CD4-positive, alpha-beta T cell treated with Interleukin-15 for 1 hour (primary cell): ENCODE data around the gene PDPR.
"Not testable (repeated sequence)": the region's sequence is repeated elsewhere in the genome, so short reads cannot be mapped to it uniquely, and the experiment has no call there.

Experiments
- DNase-seq: peaks from one replicate; pipeline ENCODE4 v3.0.0-alpha.2; 2020

PDPR gene

DNA sequence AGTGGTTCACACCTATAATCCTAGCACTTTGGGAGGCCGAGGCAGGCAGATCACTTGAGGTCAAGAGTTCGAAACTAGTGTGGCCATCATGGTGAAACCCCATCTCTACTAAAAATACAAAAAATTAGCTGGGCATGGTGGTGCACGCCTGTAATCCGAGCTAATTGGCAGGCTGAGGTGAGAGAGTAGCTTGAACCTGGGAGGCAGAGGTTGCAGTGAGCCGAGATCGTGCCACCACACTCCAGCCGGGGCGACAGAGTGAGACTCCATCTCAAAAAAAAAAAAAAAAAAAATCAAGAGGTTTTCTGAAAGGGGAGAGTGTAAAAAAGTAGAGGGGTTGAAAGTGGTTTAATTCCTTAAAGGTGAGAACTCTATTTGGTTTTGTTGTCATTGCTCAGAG, 21.7 kb downstream of the PDPR start:
- DNase-seq = not testable (repeated sequence)

DNA sequence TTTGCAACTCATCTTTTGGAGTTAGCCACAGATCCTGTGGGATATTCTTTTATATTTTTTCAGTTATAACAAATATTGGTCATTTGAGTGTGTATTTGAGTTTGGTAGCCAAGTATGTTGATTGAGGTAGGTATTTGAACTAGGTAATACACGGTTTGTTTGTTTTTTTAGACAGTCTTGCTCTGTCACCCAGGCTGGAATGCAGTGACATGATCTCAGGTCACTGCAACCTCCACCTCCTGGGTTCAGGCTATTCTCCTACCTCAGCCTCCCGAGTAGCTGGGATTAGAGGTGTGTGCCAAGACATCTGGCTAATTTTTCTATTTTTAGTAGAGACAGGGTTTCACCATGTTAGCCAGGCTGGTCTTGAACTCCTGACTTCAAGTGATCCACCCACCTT, 22.5 kb downstream of the PDPR start:
- not testable (repeated sequence) for DNase-seq

DNA sequence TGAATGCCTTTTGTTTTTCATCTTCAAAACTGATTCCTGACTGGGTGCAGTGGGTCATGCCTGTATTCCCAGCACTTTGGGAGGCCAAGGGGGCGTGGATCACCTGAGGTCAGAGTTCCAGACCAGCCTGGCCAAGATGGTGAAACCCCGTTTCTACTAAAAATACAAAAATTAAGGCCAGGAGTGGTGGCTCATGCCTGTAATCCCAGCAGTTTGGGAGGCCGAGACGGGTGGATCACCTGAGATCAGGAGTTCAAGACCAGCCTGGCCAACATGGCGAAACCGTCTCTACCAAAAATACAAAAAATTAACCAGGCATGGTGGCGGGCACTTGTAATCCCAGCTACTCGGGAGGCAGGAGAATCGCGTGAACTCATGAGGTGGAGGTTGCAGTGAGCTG, 28.6 kb downstream of the PDPR start:
- DNase-seq = not testable (repeated sequence)

DNA sequence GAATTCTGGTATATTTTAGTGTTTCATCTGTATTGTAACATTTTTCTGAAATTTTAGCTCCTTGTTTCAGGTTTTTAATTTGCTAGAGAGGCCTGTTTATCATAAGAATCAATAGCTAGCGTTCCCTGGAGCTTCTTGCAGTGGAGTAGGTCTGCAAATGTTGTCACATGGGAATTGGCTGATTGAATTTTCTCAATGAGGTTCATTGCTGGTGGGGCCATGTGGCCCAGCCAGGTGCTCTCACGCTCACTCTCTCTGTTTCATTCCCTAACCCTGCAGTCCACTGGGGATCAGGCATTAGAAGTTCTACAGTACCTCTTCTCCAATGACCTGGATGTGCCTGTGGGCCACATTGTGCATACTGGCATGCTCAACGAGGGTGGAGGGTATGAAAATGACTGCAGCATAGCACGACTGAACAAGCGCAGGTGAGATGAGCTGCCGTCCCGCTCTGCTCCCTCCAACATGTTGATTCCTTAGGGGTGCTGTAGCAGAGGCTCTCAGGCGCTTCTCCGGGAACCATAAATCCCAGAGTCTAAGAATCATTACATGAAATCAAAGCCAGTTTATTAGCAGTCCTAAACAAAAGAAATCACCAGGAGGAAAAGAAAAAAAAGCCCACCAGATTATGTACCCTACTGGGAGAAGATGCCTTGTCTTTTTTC, 29.2 kb downstream of the PDPR start:
- not testable (repeated sequence) for DNase-seq

DNA sequence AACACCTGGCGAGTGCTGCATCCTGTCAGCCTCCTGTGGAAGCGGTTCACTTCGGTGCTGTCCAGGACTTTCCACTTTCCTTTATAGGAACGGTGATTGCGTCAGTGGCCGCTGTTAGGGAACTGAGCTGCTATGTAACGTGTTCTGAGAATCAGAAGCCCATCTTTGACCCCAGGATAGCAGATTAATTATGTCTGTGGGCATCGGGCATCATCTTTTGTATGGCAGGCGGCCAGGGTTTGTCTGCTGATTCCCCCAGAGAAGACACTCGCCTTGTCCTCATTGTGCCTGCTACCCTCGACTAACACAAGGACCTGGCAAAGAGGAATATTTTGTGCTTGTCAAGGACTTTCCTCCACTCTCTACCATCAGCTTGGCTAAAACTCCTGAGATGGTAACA, 33.7 kb downstream of the PDPR start:
- DNase-seq = not testable (repeated sequence)

DNA sequence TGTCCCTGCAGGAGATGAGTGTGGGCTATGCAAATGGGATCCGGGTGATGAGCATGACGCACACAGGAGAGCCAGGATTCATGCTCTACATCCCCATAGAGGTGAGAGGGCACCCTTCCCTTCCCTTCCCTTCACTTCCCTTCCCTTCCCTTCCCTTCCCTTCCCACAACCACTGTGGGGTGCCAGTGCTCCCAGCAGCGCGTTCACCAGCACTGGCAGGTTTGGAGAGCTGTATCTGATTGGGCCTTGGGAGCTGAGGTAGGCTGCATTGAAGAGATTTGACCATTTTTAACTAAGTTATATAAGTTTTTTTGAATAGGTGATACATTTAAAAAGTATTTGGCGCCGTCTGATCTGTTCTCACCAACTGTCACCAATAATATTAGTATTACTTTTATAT, 34.3 kb downstream of the PDPR start:
- not testable (repeated sequence) for DNase-seq

DNA sequence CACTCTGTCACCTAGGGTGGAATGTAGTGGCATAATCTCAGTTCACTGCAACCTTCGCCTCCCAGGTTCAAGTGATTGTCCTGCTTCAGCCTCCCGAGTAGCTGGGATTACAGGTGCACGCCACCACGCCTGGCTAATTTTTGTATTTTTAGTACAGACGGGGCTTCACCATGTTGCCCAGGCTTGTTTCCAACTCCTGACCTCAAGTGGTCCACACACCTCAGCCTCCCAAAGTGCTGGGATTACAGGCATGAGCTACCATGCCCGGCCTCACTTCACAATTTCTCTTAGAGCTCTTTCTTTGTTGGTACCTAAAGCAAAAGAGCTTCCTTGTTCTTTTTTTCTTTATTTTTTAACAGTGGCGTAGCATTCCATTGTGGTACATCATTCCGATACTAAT, 35.2 kb downstream of the PDPR start:
- not testable (repeated sequence) for DNase-seq

DNA sequence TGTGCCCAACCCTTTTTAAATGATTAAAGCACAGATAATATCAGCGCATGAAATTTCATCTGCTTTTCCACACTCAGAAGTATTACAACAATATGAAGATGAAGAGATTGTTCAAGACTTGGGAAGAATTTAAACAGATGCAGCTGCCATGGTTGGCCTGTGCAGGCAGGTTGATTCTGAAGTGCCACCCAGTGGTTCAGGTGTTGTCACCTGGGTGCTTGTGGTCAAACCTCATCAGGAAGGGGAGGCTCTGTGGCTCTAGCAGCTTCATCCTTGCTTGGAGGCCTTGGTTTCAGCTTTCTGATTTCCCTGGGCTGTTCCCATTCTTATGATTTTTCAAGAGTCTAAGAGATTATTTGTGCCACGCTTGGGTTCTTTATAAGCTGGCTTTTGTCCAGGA, 37.3 kb downstream of the PDPR start:
- DNase-seq = no peak

DNA sequence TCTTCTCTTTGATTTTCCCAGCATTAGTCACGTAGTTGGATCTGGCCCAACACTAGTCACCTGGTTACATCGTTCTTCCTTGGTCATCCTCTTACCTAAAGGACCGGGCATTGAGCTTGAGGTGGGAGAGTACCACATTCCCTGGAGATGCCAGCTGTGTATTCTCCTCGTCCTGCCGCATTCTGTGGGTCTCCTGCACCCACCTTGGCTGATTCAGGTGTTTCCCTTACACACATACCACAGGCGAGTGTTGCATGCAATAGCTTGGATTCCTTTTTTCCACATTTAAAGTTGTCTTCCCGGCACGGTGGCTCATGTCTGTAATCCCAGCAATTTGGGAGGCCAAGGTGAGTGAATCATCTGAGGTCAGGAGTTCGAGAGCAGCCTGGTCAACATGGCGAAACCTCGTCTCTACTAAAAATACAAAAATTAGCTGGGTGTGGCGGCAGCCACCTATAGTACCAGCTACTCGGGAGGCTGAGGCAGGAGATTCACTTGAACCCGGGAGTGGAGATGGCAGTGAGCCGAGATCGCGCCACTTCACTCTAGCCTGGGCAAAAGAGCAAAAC, 37.9 kb downstream of the PDPR start:
- DNase-seq = no peak

DNA sequence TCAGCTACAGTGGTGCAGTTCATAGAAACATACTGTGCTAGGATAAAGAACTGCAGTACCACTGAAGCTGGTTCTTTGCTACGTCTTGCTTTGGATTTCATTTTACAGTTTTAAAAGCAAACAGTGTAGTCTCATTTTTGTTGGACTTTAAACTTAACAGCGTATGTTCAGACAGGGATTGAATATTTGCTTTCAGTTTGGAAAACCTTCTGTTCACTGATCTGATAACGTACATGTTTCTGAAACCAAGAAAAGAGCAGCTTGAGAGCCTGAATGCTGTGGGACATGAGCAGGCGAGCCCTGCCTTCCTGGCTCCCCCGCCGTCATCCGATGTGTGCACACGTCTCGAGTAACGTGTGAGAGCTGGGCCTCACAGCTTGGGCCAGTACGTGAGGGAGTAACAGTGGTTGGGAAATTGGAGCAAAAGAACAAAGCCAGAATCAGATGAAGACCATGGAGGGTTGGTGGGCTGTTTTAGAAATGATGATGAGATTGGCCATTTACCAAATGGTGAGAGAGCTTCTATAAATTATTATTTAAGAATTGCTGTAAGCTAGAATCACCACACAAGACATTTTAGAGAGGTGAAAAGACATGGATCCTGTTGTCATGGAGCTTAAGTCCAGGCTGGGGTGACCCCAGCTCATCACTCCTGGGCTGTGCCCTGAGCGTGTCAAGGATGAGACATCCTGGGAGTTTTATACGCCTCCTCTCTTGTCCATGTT, 38.6 kb downstream of the PDPR start:
- no peak for DNase-seq

DNA sequence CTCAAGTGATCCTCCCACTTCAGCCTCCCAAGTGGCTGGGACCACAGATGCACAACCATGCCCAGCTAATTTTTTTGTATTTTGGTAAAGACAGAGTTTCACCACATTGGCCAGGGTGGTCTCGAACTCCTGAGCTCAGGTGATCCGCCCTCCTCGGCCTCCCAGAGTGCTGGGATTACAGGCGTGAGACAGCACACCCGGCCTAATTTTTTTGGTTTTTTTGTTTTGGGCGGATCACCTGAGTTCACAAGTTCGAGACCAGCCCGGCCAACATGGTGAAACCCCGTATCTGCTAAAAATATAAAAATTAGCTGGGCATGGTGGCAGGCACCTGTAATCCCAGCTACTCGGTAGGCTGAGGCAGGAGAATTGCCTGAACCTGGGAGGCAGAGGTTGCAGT, 40.6 kb downstream of the PDPR start:
- not testable (repeated sequence) for DNase-seq

DNA sequence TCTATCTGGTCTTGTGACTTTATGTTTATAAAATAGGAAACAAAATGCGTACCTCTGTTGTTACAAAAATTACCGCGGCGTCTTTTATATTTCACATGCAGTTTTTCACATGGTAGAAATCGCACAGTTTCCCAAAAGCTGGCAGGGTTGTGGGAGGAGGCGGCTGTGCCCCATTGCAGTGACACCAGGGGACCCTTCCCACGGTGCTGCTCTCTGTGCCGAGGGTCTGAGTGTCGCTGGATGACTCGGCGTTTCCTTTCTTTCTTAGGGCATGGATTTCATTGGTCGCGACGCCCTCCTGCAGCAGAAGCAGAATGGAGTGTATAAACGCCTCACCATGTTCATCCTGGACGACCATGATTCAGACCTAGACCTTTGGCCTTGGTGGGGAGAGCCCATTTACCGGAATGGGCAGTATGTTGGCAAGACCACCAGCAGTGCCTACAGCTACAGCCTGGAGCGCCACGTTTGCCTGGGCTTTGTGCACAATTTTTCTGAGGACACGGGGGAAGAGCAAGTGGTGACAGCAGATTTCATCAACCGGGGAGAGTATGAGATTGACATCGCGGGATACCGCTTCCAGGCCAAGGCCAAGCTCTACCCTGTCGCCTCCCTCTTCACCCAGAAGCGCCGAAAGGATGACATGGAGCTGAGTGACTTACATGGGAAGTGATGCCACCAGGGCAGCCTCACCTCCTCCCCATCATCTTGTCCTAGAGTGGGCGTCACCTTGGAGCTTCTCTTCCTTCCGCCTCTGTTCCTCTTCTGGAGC, 42.3 kb downstream of the PDPR start:
- DNase-seq = no peak

DNA sequence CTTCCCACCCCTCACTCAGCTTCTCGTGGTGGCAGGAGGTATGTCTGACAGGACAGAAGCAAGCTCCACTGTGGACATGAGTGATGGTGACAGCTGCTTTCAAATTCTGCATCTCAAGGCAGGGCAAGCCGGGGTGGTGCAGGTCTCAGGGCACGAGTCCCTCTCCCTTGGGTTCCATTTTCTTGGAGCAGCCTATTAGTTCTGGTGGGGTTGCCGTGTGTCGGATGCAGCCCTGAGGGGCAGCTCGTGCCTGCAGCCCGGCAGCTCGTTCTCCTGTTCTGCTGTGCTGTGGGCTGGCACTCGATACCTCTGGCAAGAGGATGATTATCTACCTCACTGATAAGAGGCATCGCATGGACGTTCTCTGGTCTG, 43.0 kb downstream of the PDPR start:
- DNase-seq = no peak

DNA sequence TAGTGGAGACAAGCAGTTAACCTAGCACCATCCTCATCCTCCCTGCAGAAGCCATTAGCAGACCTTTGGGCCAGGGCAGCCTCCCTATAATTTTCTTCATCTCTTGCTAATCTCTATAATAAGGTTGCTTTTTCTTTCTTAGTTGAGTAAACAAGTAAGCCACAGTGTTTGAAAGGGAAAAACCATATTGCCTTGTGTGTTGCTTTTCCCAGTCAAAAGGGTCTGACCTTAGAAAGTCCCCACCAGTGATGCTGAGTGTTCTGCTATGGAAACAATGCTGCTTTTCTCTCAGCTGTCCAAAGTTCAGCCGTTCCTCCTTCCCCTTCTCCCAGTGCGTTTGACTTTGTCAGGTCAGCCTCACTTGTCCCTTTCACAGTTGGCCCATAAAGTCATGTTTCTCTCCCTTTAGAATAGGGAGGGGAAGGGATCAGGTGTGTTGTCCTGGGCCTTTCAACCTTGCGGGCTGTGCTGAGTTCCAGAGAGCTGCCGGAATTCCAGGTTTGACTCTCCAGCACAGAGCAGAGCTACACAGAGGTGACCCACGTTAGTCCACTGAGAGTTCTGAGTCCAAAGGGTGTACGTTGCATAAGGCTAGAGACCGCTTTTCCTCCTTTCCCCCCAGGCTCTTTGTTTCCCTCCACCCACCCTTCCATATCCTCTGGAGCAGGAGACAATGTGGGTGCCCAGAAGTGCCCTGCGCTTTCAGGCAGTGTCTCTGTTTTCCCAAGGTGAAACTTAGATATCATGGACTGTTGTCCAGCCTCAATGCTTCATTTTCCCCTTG, 43.5 kb downstream of the PDPR start:
- no peak for DNase-seq

DNA sequence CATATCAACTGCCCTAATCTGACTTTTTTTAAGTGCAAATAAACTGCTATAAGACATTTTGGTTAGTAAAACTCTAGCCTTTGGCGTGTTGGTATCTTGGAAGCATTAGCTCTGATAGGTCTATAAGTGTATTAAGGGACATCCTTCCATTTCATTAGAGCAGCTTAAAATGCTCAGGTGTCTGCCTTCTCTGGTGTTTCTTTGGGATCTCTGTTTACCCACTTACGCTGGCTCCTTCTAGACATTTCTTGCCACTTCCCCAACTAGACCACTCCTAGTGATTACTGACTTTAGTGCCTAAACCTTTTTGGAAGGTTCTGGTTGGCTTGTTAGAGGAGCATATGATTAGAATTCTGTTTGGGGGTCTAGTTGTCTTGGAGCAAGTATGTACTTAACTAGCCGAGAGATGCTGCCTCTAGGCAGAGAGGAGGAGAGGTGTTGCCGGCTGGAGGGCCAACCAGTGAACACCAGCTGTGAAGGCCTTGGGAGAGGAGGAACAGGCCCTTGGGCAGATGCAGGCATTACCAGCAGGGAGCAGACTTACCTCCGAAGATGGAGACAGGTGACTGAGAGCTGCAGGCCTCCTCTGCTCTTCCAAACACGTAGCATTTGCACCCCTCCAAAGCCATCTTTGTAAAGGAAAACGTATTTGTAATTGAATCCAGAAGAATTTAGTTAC, 44.3 kb downstream of the PDPR start:
- DNase-seq = no peak

DNA sequence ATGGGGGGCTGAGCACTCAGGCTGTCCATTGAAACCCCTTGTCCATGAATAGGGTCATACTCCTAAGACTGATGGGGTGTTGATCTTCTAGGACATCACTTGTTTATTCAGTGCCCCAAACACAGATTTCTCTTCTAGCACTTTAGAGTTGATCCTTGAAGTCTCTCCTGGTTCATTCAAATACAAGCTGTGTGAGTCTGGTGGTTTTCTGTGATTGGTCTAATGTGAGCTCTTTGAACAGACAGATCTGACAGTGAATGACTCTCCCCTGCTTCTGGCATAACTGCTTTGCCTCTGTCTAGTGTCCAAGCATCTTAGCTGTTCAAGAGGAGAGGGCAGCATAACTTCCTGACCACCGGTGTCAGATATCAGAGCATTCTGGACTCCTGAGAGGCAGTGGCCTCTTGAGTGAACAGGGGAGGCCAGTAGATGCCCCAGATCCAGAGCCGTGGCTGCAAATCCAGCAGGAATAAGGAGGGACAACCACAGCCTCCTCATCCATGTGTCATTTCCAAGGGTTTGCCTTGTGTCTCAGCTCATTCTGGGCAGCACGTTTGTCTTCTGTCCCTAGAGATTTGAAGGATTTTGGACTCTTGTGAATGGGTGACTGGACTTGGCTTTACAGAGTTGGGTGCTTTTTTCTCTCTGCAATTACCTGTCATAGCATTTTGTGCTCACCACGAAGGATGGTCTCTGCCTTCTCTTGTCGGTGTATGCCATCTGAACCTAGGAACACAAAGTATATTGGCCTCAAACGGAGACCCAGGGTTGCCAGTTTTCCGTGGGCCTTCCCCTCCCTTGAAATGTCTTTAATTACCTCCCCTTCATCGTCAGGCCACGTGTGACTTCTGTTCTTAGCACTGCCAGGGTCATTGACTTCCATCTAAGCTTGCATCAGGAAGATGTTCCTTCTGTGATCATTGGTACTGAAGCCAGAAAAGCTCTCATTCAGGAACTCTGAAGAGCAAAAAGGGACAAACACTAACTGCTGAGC, 45.5 kb downstream of the PDPR start:
- no peak for DNase-seq

DNA sequence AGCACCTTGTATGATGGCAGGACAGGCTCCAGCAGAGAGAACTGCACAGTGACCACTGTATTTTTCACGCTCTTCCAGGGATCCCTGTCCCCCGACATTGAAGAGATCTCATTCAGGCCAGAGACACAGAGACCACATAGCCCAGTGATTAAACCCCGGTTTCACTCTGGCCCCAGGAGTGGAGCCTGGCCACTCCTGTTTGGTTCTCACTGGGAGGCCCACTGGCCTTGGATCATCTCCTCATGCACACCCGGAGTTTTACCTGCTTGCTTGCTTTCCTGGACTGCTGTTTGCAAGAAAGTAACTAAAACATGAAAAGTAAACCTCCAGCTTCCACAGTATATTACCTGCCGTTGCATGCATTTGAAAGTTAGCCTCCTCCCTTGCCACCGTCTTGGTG, 46.3 kb downstream of the PDPR start:
- no peak for DNase-seq

DNA sequence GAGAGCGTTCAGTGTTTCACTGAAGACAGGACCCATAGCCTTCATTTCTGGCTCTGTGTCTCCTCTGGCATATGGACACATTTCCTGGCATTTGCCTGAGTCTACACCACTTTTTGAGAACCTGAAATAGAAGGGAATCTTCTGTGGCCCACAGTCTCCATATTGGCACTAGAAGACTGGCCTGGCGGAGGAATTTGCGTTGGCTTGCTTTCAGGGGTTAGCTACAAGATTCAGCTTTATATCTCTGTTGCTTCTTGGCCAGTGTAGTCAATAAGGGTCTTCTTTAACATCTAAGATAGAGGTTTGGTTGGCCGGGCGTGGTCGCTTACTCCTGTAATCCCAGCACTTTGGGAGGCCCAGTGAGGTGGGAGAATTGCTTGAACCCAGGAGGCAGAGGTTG, 46.7 kb downstream of the PDPR start:
- no peak for DNase-seq

DNA sequence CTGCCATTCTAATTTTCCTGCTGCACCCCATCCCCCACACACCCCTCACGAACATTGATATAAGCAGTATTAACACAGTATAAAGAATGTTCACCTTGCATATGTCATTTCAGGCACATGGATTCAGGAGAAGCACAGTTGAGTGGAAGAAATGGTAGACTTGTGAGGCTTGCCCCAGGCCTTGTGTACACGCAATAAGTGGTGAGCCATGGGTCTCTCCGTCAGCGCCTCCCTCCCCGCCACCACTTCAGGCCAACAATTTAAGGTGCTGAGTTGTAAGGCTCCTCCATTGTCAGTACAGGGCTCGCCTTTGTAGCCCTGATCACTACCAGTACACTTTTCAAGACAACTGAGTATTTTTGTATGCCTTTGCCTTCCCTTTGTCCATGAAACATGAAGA, 47.2 kb downstream of the PDPR start:
- no peak for DNase-seq

DNA sequence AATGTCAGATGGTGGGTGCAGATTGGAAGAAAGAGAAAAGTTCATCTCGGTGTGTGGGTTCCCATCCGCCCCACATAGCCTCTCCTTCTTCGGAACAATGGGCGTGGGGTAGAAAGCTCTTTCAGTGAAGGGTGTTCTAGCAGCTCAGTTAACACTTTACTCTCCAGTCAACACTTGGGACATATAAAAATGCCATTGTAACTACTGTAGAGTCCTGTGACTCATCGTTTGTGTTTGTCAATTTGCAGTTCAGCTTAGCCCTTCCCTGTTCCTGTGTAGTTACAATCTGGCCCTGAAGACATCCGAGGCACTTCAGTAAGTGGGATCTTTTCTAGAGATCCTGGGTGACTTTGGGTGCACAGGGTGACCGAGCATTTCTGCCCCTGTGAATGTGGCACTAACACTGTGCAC, 47.9 kb downstream of the PDPR start:
- no peak for DNase-seq

DNA sequence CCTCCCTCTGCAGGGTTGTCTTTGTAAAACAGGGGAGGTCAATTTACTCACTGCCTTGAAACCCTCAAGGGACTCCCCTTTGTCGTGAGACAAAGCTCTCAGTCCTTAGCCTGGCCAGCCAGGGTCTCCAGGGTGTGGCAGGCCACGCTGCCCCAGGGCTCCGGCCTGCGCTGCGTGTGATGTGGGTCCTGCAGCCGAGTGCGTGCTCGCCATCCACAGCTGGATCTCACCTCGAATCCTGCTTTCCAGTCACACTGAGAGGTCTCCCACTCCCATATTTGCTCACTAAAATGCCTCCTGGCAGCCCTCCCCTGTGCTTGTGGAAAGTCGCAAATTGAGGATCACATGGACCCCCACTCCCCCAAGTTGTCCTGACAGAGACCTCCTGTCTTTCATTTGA, 49.5 kb downstream of the PDPR start:
- no peak for DNase-seq
